C4-2B (cell line): Measurements from ENCODE around the gene PIH1D2.
A peak's percentile ranks its signal among the peaks of the same experiment; 100 is the strongest.

Experiments
- H3K27ac ChIP-seq: fragments of 450-650 bp; 2 replicates; pipeline ENCODE4 v1.5.1; 2017
- ZFX ChIP-seq: fragments of 450-650 bp; IDR thresholded peaks from 2 replicates; pipeline ENCODE4 v1.6.1; 2017
- TF ChIP-seq, protein P1 (sequence below): fragments of 450-650 bp; conservative IDR thresholded peaks from 2 replicates; pipeline ENCODE4 v1.5.1; 2017; ENCODE audit warnings: mild to moderate bottlenecking

The PIH1D2 gene

DNA sequence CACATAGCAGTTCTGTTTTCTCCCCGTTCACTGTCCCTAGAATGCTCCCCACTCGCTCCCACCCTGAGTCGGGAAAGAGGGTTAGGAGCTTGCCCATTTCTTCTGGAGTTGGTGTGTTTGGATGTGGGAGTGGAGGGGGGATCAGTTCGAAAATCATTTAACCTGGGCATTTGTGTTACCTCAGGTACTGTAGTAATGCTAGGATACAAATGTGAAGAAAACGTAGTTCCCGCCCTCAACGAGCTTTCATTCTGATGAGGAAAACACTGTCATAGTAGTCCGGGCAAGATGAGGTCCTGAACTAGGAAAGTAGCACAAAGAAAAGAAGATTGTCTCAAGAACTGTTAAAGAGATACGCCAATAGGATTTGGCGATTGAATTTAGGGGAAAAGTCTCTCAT is 13.4 kb upstream of the PIH1D2 start:
- TF ChIP-seq, protein P1, sequence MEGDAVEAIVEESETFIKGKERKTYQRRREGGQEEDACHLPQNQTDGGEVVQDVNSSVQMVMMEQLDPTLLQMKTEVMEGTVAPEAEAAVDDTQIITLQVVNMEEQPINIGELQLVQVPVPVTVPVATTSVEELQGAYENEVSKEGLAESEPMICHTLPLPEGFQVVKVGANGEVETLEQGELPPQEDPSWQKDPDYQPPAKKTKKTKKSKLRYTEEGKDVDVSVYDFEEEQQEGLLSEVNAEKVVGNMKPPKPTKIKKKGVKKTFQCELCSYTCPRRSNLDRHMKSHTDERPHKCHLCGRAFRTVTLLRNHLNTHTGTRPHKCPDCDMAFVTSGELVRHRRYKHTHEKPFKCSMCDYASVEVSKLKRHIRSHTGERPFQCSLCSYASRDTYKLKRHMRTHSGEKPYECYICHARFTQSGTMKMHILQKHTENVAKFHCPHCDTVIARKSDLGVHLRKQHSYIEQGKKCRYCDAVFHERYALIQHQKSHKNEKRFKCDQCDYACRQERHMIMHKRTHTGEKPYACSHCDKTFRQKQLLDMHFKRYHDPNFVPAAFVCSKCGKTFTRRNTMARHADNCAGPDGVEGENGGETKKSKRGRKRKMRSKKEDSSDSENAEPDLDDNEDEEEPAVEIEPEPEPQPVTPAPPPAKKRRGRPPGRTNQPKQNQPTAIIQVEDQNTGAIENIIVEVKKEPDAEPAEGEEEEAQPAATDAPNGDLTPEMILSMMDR, result no peak
- TF ChIP-seq ZFX, result no peak
- peak overlapping the region; percentile 97 for H3K27ac ChIP-seq

DNA sequence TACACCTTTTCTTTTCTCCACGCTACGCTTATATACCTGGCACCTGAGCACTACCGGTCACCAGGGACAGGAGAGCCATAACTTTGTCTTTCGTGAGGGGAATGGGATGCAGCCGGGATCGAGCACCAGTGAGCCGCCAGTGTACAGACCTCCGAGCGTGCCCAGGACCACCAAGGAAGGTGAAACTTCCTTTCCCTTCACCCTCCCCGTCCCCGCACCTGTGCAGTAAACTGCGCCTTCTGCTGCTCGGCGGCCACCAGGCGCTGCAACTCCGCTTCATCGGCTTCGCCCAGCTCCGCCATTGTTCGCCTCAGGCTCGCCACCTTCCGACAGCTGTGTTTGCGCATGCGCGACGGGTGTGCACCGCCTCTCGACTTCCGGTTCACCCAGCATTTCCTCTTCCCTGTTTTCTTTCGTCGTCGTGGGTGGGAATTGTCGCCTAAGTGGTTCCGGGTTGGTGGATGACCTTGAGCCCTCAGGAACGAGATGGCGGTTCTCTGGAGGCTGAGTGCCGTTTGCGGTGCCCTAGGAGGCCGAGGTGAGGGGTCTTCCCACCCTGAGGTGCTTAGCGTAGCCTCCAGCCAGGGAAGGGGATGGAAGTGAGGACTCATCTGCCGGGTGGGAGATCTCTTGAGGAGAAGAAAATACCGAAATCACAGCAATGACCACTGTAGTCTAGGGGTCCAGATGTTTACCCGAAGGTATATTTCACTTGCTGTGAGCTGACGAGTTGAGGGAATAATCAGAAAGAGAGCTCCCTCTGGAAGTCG is 12.8 kb upstream of the PIH1D2 start, which contains the start of the genes SDHD and TIMM8B:
Gene SDHD, plus strand, starts transcription at position 452 of the 770 bp plus-strand sequence. Its CDS starts 35 bp downstream, at position 487.
Gene TIMM8B, minus strand, starts transcription at position 335 of the 770 bp plus-strand sequence. Its CDS starts 33 bp downstream, at position 302.
- peak within 1 kb of the TSS; percentile 97 for H3K27ac ChIP-seq
- no peak for TF ChIP-seq ZFX
- TF ChIP-seq, protein P1, result no peak; the same call in 1 of the 2 replicates

DNA sequence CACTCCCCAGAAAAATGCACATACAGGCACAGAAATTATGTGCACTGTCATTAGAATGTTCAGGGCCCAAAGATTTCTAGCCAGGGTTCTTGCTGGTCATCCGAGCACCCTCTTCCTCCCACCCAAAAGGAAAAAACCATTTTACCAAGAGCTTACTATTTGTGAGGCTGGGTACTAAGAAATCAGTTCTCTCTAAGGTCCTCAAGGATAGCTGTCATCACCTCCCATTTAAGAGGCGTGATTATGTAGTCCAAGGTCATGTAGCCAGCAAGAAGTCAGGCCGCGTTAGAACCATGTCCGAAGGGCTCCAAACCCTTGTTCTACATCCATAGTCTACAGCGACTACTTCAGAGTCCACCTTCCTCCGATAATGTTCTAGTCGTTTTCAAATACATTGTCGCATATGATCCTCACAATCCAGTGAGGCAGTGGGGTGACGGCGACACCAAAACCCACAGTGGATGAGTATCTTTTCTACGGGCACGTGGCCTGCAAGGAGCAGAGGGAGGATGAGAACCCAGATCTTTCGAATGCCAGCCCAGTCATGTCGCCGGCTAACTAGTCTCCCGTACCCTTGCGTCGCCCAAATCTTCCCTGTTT is 12.1 kb upstream of the PIH1D2 start:
- TF ChIP-seq, protein P1, result no peak
- 0 out of 2 replicates have a peak, but pooled peaks have one; percentile 20 for TF ChIP-seq ZFX
- peak overlapping the region; percentile 97 for H3K27ac ChIP-seq

DNA sequence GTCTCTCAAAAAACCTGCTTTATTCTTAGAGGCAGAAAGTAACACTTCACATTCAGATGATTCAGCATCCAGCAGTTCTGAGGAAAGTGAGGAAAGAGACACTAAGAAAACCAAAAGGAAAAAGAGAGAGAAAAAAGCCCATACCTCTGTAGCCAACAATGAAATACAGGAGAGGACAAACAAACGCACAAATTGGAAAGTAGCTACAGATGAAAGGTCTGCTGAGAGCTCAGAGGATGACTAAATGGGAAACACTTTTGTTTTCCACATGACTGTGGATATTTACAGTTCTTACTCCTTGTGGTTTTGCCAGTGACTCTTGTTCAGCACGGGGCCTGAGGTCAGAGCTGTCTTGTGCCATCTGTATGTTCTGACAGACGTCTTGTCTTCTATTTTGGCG is 8.9 kb upstream of the PIH1D2 start:
- TF ChIP-seq, protein P1, result no peak
- TF ChIP-seq ZFX, result no peak
- no peak overlapping the region for H3K27ac ChIP-seq

DNA sequence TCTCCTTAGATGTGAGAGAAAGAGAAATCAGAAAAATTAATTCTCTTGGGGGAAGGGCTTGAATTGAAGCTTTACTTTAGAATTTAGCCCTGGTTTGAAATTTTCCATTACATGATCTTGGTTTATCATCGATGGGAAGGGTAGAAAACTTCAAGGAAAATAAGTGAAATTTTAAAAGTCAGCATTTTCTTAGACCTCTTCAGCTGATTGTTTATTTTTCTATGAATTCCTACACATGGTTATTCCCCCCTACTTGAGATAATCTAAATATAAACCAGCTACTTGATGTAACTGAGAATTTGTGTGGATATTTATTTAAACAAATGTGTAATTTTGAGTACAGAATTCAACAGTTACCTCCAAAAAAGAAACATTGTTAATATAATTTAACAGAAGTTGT is 10.9 kb downstream of the PIH1D2 start:
- H3K27ac ChIP-seq, result no peak overlapping the region
- TF ChIP-seq, protein P1, result no peak
- no peak for TF ChIP-seq ZFX

DNA sequence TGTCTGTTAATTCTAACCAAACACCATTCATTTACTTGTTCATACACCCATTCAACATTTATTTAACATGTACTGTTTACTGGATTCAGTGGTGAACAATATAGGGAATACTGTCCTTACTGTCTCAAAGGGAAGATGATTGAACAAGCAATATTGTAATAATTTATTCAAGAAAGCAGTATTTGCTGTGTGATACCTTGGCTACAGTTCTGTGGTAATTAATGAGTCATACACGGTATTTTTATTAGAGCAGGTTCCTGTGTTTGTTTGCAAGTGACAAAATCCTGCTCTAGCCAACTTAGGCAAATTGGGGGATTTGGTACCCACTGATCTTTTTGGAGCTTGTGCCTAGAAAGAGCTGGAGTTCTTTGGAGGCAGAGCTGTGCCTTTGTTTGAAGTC is 15.7 kb downstream of the PIH1D2 start:
- TF ChIP-seq, protein P1, result no peak
- TF ChIP-seq ZFX, result no peak
- H3K27ac ChIP-seq, result no peak overlapping the region

DNA sequence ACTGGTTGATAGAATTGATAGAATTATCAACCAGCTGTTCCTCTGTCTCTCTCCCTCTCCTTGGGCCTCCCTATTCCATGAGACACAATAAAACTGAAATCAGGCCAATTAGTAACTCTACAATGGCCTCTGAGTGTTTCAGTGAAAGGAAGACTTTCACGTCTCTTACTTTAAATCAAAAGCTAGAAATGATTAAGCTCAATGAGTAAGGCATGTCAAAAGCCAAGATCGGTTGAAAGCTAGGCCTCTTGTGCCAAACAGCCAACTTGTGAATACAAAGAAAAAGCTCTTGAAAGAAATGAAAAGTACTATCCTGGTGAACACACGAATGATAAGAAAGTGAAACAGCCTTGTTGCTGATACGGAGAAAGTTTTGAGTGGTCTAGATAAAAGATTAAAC is 16.6 kb downstream of the PIH1D2 start:
- no peak overlapping the region for H3K27ac ChIP-seq
- TF ChIP-seq ZFX, result no peak
- TF ChIP-seq, protein P1, result no peak
